Activated CD4-positive, alpha-beta T cell treated with anti-CD3 and anti-CD28 coated beads for 48 hours (primary cell): ENCODE results near the gene SYNPO2.
"Not testable (repeated sequence)": the region's sequence is repeated elsewhere in the genome, so short reads cannot be mapped to it uniquely, and the experiment has no call there.

Experiments
- DNase-seq: peaks from one replicate; pipeline ENCODE4 v3.0.0-alpha.2; 2020

SYNPO2 gene

GRCh38 chr4:119010221-119010620, 121.6 kb downstream of the SYNPO2 start:
- DNase-seq: not testable (repeated sequence)

- no peak for DNase-seq
Measured at GRCh38 chr4:119010909-119011606, 122.4 kb downstream of the SYNPO2 start.

- no peak for DNase-seq
Measured at GRCh38 chr4:119011607-119011988, 122.9 kb downstream of the SYNPO2 start.

GRCh38 chr4:119014658-119015057, 126.0 kb downstream of the SYNPO2 start:
- no peak for DNase-seq

GRCh38 chr4:119016636-119017035, 128.0 kb downstream of the SYNPO2 start:
- no peak for DNase-seq

GRCh38 chr4:119017636-119018035, 129.0 kb downstream of the SYNPO2 start:
- no peak for DNase-seq

GRCh38 chr4:119020158-119020557, 131.5 kb downstream of the SYNPO2 start:
- no peak for DNase-seq

- DNase-seq: not testable (repeated sequence)
Measured at GRCh38 chr4:119022520-119022919, 133.9 kb downstream of the SYNPO2 start.

- DNase-seq: no peak
Measured at GRCh38 chr4:119024102-119024501, 135.4 kb downstream of the SYNPO2 start.

GRCh38 chr4:119025420-119025819, 136.8 kb downstream of the SYNPO2 start:
- DNase-seq: no peak

- no peak for DNase-seq
Measured at GRCh38 chr4:119025916-119026661, 137.4 kb downstream of the SYNPO2 start.

- no peak for DNase-seq
Measured at GRCh38 chr4:119026662-119027444, 138.2 kb downstream of the SYNPO2 start.

- DNase-seq: no peak
Measured at GRCh38 chr4:119027811-119028210, 139.2 kb downstream of the SYNPO2 start.

- DNase-seq: no peak
Measured at GRCh38 chr4:119028296-119028695, 139.6 kb downstream of the SYNPO2 start.

- DNase-seq: no peak
Measured at GRCh38 chr4:119029847-119030535, 141.3 kb downstream of the SYNPO2 start.

GRCh38 chr4:119030536-119030890, 141.9 kb downstream of the SYNPO2 start:
- no peak for DNase-seq

GRCh38 chr4:119031218-119031617, 142.6 kb downstream of the SYNPO2 start:
- DNase-seq: no peak

- DNase-seq: no peak
Measured at GRCh38 chr4:119032921-119033685, 144.4 kb downstream of the SYNPO2 start.

GRCh38 chr4:119034276-119035008, 145.8 kb downstream of the SYNPO2 start:
- DNase-seq: no peak

- no peak for DNase-seq
Measured at GRCh38 chr4:119035951-119036737, 147.5 kb downstream of the SYNPO2 start.

GRCh38 chr4:119037709-119038108, 149.1 kb downstream of the SYNPO2 start:
- DNase-seq: no peak
